SK-N-SH (cell line): ENCODE results near the gene STK32A. TPM values are rescaled to one million over a fixed set of nuclear protein-coding genes. Genes with fewer than 3 reads are reported as not detected.

Experiments
- CTCF ChIA-PET: fragments of 300-600, 350-600 bp; formaldehyde crosslinking; extraction: SDS; loops from one replicate; lab custom pipeline; 2021; lab: Yijun Ruan, JAX
- POLR2A ChIA-PET: fragments of 350-600 bp; sonication (Branson Sonifier 250); formaldehyde crosslinking; extraction: SDS; loops from one replicate; lab custom pipeline; 2020; ENCODE audit warnings: antibody characterized with exemption, inconsistent platforms; lab: Yijun Ruan, JAX
- DNase-seq: peaks from one replicate; pipeline ENCODE4 v3.0.0; 2012
- H2AFZ ChIP-seq: fragments of 200-600 bp; sonication (generic); 2 replicates; pipeline ENCODE4 v1.8.1; 2016; ENCODE audit warnings: antibody characterized with exemption, mild to moderate bottlenecking, low read depth
- H3F3A ChIP-seq: fragments of 200-600 bp; sonication (generic); replicated peaks from 2 replicates; pipeline ENCODE3; 2016; ENCODE audit warnings: antibody characterized with exemption, mild to moderate bottlenecking; ENCODE audit not compliant: insufficient read depth
- H3K27ac ChIP-seq, 2 experiments: fragments of 200-500 bp in 1 of 2; fragments of 200-600 bp in 1 of 2; sonication (Bioruptor generic) in 1 of 2; sonication (generic), shearing (Covaris generic) in 1 of 2; 2 replicates each; pipeline versions ENCODE4 v1.5.1 to v1.6.1; 2014 to 2016; ENCODE audit warnings: low read depth in 2 of 2, inconsistent platforms in 1 of 2, low read length in 1 of 2, mild to moderate bottlenecking in 1 of 2, mixed read lengths in 1 of 2
- H3K27me3 ChIP-seq: fragments of 200-600 bp; sonication (generic), shearing (Covaris generic); 2 replicates; pipeline ENCODE4 v1.6.1; 2016; ENCODE audit warnings: mixed run types; ENCODE audit not compliant: insufficient read depth
- H3K36me3 ChIP-seq, 2 experiments: fragments of 200-500 bp in 1 of 2; fragments of 200-600 bp in 1 of 2; sonication (Bioruptor generic) in 1 of 2; sonication (generic) in 1 of 2; replicated peaks in 1 of 2; 2 replicates each; pipeline versions ENCODE3 to v1.5.1; 2014 to 2016; ENCODE audit warnings: low read length in 1 of 2, mild to moderate bottlenecking in 1 of 2; ENCODE audit not compliant: insufficient read depth in 2 of 2, control insufficient read depth in 1 of 2
- H3K4me1 ChIP-seq, 2 experiments: fragments of 200-500 bp in 1 of 2; fragments of 200-600 bp in 1 of 2; sonication (Bioruptor generic) in 1 of 2; sonication (generic), shearing (Covaris generic) in 1 of 2; 2 replicates each; pipeline versions ENCODE4 v1.5.1 to v1.6.1; 2014 to 2016; ENCODE audit warnings: low read depth in 1 of 2, low read length in 1 of 2, mixed run types in 1 of 2; ENCODE audit not compliant: insufficient read depth in 2 of 2, control insufficient read depth in 1 of 2
- H3K4me2 ChIP-seq: fragments of 200-600 bp; sonication (generic), shearing (Covaris generic); 2 replicates; pipeline ENCODE4 v1.6.1; 2017; ENCODE audit warnings: mixed run types
- H3K4me3 ChIP-seq, 2 experiments: fragments of 200-500 bp in 1 of 2; fragments of 200-600 bp in 1 of 2; sonication (Bioruptor generic) in 1 of 2; sonication (generic), shearing (Covaris generic) in 1 of 2; 2 replicates each; pipeline versions ENCODE4 v1.5.1 to v1.8.1; 2014 to 2016; ENCODE audit warnings: low read depth in 2 of 2, inconsistent platforms in 1 of 2, low read length in 1 of 2, mild to moderate bottlenecking in 1 of 2, mixed read lengths in 1 of 2, moderate library complexity in 1 of 2
- H3K79me2 ChIP-seq: fragments of 200-600 bp; sonication (generic); 2 replicates; pipeline ENCODE4 v1.8.1; 2017; ENCODE audit warnings: mild to moderate bottlenecking; ENCODE audit not compliant: insufficient read depth
- H3K9ac ChIP-seq: fragments of 200-600 bp; sonication (generic); 2 replicates; pipeline ENCODE4 v1.6.1; 2017; ENCODE audit warnings: mixed run types
- H3K9me2 ChIP-seq: fragments of 200-600 bp; sonication (generic); 2 replicates; pipeline ENCODE4 v1.6.1; 2017; ENCODE audit warnings: mixed run types
- H3K9me3 ChIP-seq: fragments of 200-600 bp; sonication (generic); 2 replicates; pipeline ENCODE4 v1.6.1; 2017; ENCODE audit warnings: mixed run types, mild to moderate bottlenecking, moderate library complexity
- H4K20me1 ChIP-seq: fragments of 200-600 bp; sonication (generic); 2 replicates; pipeline ENCODE4 v1.6.1; 2017; ENCODE audit warnings: mild to moderate bottlenecking, mixed run types; ENCODE audit not compliant: insufficient read depth
- CHD2 ChIP-seq: fragments of 150-350 bp; IDR thresholded peaks from 2 replicates; pipeline ENCODE4 v1.6.1; 2018; ENCODE audit warnings: low read length; ENCODE audit not compliant: partially characterized antibody
- ELF1 ChIP-seq: IDR thresholded peaks from 2 replicates; pipeline ENCODE4 v1.4.0; 2012
- FOXM1 ChIP-seq: IDR thresholded peaks from 2 replicates; pipeline ENCODE4 v1.4.0; 2012; ENCODE audit warnings: low read depth, mild to moderate bottlenecking
- GATA2 ChIP-seq: sonication (generic); formaldehyde crosslinking; IDR thresholded peaks from 2 replicates; pipeline ENCODE4 v1.5.0; 2020; ENCODE audit warnings: mild to moderate bottlenecking, missing genetic modification reagents
- JUND ChIP-seq: IDR thresholded peaks from 2 replicates; pipeline ENCODE4 v1.4.0; 2012
- MXI1 ChIP-seq: IDR thresholded peaks from 2 replicates; pipeline ENCODE4 v1.6.1; 2012; ENCODE audit warnings: mild to moderate bottlenecking, low read depth, low read length, improper control_type of control experiment
- POLR2AphosphoS5 ChIP-seq: IDR thresholded peaks from 2 replicates; pipeline ENCODE4 v1.6.1; 2012; ENCODE audit warnings: low read depth, low read length
- RFX5 ChIP-seq: IDR thresholded peaks from 2 replicates; pipeline ENCODE4 v1.6.1; 2012; ENCODE audit warnings: mild to moderate bottlenecking, improper control_type of control experiment, low read length
- SMC3 ChIP-seq: IDR thresholded peaks from 2 replicates; pipeline ENCODE4 v1.6.1; 2012; ENCODE audit warnings: low read depth, low read length, improper control_type of control experiment
- WGBS: methylation state at CpG from one replicate; pipeline ENCODE4 v1.1.6; 2017; ENCODE audit warnings: low lambda C conversion rate; 5-methylcytosine and 5-hydroxymethylcytosine counted together
- polyA plus RNA-seq, 3 experiments: library from polyadenylated mRNA; depleted of rRNA; stranded (reverse); fragments of >200 nt; gene quantifications; 2 replicates each; pipeline ENCODE4 v1.2.3, GENCODE V29; 2012
- TF ChIP-seq, protein P1 (sequence below): fragments of 200-600 bp; sonication (generic); IDR thresholded peaks from 2 replicates; pipeline ENCODE4 v1.6.1; 2017; ENCODE audit warnings: antibody characterized with exemption, mild to moderate bottlenecking, moderate library complexity
- TF ChIP-seq, protein P2 (sequence below): IDR thresholded peaks from 2 replicates; pipeline ENCODE4 v1.4.0; 2012; ENCODE audit warnings: low read depth
- TF ChIP-seq, protein P3 (sequence below): fragments of 150-350 bp; IDR thresholded peaks from 2 replicates; pipeline ENCODE4 v1.6.1; 2017; ENCODE audit warnings: antibody characterized with exemption, low read length, low read depth, borderline replicate concordance
- TF ChIP-seq, protein P4 (sequence below): IDR thresholded peaks from 2 replicates; pipeline ENCODE4; 2012

Gene STK32A
- polyA plus RNA-seq, 1 of the 3 experiments (the other 2 are of a cell fraction): 0.20 TPM

DNA sequence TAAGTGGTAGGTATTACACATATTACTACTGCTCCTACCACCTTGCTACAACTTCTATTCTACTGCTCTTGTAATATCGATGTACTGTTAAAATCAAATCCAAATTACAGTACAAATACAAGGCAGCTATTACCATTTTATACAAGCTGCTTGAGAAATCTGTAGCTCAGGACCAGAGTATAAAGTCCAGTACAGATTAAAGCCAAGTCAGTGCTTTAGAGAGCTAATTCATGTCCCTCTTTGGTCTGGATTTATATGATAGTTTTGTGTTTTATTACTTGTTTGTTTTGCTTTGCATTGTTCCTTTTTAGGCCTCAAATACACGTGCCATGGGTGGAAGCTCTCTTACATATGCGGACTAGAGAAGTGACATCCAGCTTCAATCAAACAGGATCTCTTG lies 199.2 kb downstream of the STK32A start:
- Histone ChIP-seq H3K9ac (no peak overlapping the region), H4K20me1 (peaks cover 65% of the 10 kb centered on the region), H3K27me3 (no peaks in the 10 kb centered on the region), H3K4me2 (no peak overlapping the region), H3F3A (no peaks in the 10 kb centered on the region), H3K27ac (no peak overlapping the region), H3K4me3 (no peak overlapping the region), H3K4me1 (peaks cover 0 to 31% of the 10 kb centered on the region in 2 experiments; a peak in 3 of 4 replicates), H2AFZ (no peak overlapping the region), H3K9me3 (no peaks in the 10 kb centered on the region), H3K79me2 (peaks cover 90% of the 10 kb centered on the region), H3K36me3 (peaks cover 9 to 11% of the 10 kb centered on the region in 2 experiments), H3K9me2 (no peaks in the 10 kb centered on the region)
- CTCF ChIA-PET: interaction anchor here (0.8 to 1.7 kb wide), 5 partner anchors 11 to 358 kb away, joined by 3 to 10 read pairs (median 3); no protein-coding TSS in a partner anchor
- WGBS: 90% methylated on average over 3 of the region's 3 CpGs
- no peak for DNase-seq
- TF ChIP-seq, protein P1, sequence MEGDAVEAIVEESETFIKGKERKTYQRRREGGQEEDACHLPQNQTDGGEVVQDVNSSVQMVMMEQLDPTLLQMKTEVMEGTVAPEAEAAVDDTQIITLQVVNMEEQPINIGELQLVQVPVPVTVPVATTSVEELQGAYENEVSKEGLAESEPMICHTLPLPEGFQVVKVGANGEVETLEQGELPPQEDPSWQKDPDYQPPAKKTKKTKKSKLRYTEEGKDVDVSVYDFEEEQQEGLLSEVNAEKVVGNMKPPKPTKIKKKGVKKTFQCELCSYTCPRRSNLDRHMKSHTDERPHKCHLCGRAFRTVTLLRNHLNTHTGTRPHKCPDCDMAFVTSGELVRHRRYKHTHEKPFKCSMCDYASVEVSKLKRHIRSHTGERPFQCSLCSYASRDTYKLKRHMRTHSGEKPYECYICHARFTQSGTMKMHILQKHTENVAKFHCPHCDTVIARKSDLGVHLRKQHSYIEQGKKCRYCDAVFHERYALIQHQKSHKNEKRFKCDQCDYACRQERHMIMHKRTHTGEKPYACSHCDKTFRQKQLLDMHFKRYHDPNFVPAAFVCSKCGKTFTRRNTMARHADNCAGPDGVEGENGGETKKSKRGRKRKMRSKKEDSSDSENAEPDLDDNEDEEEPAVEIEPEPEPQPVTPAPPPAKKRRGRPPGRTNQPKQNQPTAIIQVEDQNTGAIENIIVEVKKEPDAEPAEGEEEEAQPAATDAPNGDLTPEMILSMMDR: no peak
- POLR2A ChIA-PET: no interaction called here

DNA sequence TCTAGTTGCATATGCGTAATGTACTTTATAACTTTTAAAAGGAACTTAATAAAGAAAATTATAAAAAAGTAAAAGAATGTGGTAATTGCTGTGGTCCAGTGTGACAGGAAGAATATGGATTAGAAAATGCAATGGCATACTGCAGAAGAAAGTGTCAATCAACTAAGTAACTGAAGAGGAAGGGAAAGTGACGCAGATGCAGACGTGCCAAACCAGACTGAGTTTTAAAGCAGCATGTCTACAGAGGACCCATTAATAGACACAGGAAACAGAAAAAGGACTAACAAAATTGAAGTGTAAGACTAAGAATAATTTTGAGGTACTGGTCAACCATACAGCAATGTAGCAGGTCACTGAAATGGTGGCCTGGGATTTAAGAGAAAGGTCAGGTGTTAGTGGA lies 201.8 kb downstream of the STK32A start:
- no peak for DNase-seq
- peaks cover 61% of the 10 kb centered on the region for H4K20me1 ChIP-seq
- H2AFZ ChIP-seq: no peak overlapping the region
- peaks cover 9 to 11% of the 10 kb centered on the region in 2 experiments for H3K36me3 ChIP-seq
- CTCF ChIA-PET: interaction anchor here (1.4 kb wide), 1 partner anchor 17 kb away, joined by 5 read pairs; no protein-coding TSS in a partner anchor
- no peaks in the 10 kb centered on the region for H3K9me3 ChIP-seq
- peaks cover 87% of the 10 kb centered on the region for H3K79me2 ChIP-seq
- no peak overlapping the region for H3K27ac ChIP-seq
- peaks cover 0 to 27% of the 10 kb centered on the region in 2 experiments; a peak in 2 of 4 replicates for H3K4me1 ChIP-seq
- 95% methylated on average over 3 of the region's 3 CpGs for WGBS
- H3K4me2 ChIP-seq: no peak overlapping the region
- H3K27me3 ChIP-seq: no peaks in the 10 kb centered on the region
- H3K4me3 ChIP-seq: no peak overlapping the region
- no peaks in the 10 kb centered on the region for H3K9me2 ChIP-seq
- POLR2A ChIA-PET: no interaction called here
- no peak overlapping the region for H3K9ac ChIP-seq
- H3F3A ChIP-seq: no peaks in the 10 kb centered on the region
- TF ChIP-seq POLR2AphosphoS5 (no peak), RFX5 (no peak), FOXM1 (no peak), CHD2 (no peak), SMC3 (no peak), ELF1 (no peak), GATA2 (CRISPR knock-in tag) (no peak), JUND (no peak), MXI1 (no peak)
- TF ChIP-seq, protein P2, sequence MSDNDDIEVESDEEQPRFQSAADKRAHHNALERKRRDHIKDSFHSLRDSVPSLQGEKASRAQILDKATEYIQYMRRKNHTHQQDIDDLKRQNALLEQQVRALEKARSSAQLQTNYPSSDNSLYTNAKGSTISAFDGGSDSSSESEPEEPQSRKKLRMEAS: no peak
- TF ChIP-seq, protein P3, sequence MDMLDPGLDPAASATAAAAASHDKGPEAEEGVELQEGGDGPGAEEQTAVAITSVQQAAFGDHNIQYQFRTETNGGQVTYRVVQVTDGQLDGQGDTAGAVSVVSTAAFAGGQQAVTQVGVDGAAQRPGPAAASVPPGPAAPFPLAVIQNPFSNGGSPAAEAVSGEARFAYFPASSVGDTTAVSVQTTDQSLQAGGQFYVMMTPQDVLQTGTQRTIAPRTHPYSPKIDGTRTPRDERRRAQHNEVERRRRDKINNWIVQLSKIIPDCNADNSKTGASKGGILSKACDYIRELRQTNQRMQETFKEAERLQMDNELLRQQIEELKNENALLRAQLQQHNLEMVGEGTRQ: no peak
- TF ChIP-seq, protein P1: no peak
- TF ChIP-seq, protein P4, sequence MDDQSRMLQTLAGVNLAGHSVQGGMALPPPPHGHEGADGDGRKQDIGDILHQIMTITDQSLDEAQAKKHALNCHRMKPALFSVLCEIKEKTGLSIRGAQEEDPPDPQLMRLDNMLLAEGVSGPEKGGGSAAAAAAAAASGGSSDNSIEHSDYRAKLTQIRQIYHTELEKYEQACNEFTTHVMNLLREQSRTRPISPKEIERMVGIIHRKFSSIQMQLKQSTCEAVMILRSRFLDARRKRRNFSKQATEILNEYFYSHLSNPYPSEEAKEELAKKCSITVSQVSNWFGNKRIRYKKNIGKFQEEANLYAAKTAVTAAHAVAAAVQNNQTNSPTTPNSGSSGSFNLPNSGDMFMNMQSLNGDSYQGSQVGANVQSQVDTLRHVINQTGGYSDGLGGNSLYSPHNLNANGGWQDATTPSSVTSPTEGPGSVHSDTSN: no peak
- TF ChIP-seq, all 33 proteins: peak for 0
